Activated effector memory CD4-positive, alpha-beta T cell treated with anti-CD3 and anti-CD28 coated beads, Interleukin-2, amount 50 U/mL, for 16 hours (primary cell): ENCODE data around the gene PITPNM3.
"Not testable (repeated sequence)": the region's sequence is repeated elsewhere in the genome, so short reads cannot be mapped to it uniquely, and the experiment has no call there.

Experiments
- DNase-seq: peaks from one replicate; pipeline ENCODE4 v3.0.0-alpha.2; 2020

PITPNM3 gene

DNA sequence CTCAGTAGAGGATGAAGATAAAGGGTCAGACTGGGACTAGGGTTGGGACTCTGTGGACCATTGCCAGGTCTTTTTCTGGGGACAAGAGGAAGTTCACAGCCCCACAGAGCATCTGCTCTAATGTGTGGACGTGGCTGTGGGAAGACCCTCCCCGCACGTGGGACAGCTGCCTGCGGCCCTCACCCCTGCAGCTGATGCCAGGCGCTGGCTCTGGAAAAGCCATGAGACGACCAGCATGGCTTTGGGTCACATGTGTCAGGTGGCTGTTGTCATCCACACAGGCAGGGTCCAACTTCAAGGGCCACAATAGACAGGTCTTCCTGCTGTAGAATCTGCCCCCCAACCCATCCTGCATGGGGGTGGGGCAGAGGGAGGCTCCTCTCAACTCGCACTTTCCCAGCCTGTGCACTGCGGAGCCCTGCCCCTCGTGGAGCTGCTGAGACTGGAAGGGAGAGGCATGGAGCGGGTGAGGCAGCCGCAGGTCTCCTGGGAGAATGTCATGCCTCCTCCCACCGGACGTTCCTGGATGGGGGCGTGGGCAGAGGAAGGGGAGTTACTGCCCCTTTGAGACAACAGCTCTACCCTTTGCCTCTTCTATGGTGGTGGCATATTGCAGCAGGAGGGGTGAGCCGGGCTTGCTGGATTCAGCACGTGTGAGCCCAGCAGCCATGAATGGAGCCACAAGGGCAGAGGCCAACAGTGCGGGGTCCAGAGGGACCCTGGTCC is 58.7 kb downstream of the PITPNM3 start:
- no peak for DNase-seq

DNA sequence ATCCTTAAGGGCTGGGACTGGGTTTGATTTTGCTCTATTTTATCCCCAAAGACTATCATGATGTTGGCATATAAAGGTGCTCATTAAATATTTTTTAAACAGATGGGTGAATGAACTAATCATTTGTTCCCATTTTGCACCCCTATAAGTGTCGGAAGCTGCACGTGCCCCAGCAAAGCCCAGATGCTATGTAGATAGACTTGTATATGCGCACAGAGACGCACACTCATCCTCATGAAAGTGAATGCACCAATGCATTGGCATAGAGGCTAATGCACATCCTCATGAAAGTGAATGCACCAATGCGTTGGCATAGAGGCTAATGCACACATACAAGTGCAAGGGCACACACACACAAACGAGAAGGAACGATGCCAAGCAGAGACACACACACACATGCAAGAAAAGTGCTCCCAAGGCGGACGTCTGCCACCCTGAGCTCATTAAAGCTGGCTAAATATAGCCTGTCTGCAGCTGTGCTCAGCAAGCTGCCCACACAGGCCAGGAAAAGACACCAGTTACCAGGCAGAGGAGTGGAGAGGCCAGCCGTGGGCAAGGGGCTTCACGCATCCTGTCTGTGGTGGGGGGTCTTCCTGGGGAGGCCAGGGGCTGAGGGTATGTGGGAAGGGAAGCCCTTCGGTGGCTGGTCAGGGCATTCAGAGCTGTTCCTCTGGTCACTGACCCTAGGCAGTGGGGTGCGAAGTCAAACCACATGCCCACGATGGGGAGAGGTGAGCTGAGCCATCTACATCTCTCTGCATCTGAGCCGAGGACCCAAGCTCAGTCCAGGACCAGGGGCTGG is 59.5 kb downstream of the PITPNM3 start:
- DNase-seq = no peak

DNA sequence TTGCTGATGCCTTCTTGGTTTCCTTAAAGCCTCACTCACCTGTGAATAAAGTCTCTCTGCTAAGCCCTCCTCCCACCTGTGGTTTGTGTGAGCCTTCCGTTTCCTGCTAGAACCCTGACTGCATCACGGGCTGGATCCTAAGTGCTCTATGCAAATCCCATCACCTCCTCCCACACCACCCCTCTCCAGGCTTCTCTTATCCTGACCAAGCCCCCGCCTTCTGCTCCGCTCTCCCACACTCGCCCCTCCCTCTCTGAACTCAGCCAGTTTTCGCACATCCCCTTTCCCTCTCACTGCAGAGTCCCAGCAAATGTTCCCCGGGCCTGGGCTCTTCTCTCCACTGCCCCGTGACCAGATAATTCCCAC is 60.3 kb downstream of the PITPNM3 start:
- no peak for DNase-seq

DNA sequence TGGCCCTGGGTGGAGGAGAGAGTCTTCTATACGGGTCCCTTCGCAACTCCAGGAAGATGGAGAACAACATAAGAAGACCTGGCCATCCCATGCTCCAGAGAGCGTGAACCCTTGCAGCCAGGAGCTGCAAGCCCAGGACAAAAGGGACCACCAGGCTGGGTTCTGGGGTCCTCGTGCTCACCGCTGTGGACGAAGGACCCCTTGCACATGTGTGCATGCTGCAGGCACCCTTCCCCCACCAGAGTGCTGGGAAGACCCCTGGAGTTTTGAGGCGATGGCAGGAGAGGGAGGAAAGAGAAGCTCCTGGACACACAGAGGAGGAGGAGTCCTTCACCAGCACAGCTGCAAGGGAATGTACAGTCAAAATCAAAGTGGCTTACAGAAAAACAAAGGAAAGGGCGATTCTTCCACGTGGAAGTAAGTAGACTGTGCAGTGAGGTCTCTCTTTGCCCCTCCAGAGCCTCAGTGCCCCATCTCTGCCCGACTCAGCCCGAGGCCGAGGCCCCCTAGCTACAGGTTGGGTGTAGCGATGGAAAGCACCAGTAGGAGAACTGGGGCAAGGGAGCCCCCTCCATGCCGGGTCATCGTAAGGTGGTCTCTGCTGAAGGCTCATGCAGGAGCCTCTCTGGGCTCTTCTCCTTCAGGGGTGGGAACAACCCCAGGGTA is 60.8 kb downstream of the PITPNM3 start:
- no peak for DNase-seq

DNA sequence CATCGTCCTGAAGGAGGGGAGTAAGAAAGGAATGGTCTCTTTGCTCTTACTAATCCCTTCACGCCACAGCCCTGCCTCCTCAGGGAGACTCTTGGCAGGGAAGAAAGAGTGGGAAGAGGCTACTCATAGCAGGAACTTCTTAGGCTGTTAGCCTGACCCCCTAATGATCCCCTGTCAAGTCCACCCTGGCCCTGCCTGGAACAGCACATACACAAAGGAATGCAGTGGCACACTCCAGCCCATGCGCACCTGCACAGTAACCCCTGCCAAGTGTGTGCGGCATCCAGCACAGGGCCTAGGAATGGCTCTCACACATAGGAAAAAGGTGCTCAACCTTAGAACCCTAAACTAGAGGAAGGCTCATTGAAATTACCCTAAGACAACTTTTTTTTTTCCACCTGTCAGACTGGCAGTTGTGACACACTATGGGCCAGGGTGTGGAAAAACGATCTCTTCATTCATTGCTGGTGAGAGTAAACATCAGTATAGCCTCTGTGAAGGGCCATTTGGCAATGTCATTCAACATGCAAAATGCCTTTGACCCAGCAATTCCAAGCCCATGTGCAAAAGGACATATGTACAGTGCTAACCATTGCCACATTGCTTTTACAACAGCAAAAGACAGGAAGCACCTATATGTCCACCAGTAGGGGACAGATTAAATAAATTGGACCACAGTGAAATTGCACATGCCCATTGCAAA is 62.0 kb downstream of the PITPNM3 start:
- no peak for DNase-seq

DNA sequence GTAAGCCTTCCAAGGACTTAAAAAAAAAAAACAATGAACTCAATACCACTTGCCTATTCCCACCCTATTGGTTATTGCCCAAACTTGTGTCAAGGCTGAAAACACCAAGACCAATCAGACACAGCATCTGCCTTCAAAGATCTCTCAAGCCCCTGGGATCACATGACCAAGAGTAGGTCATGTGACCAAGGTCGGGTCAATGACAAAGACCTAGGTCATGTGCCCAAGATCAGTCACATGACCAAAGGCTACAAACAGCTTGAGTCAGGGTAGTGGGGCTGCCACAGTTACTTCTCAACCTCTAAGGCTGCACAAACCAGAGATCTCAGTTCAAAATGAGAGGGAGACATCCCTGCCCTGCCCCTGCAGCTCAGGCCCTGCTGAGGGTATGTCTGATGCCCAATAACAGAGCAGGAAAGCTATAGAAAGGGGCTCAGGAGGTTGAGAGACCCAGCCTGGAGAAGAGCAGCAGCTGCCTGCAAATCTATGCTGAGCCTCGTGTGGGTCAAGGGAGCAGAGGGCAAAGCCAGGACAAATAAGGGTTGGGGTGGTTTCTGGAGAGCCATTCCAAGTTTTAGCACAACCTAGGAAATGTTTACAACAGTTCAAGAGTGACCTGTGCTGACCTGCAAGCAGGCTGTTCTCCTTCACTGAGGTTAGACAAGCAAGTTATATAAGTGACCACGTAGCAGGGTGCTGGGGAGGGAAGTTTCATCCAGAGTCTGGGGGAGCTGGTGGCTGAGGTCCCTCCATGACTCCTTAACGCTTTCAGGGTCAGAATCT is 63.3 kb downstream of the PITPNM3 start:
- DNase-seq = peak; percentile 27

DNA sequence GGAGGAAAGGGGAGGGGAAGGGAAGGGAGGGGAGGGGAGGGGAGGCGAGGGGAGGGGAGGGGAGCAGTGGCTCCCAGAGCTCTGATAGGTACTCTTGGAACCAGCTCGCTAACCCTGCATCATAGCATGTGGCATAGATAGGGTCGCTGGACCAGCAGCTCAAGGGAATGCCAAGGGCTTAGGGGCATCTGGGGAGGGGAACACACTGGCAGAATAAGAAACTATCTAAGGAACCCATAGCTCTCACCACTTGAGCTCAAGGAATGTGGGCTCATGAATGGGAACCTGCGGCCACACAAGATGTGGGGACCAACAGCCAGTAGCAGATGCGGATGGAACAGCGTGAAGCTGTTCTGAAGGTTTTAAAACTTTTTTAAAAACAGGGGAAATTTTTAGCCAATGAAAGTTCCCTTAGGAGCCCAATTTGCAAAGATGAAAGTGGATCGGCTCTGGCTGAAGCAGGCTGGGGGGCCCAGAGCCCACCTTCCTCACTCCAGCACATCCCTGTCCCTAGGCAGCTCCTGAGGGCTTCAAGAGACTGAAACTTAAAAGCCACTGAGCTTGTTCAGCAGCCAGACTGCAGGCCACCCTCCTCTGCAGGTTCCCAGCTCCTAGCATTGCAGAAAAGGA is 65.2 kb downstream of the PITPNM3 start:
- DNase-seq = no peak

DNA sequence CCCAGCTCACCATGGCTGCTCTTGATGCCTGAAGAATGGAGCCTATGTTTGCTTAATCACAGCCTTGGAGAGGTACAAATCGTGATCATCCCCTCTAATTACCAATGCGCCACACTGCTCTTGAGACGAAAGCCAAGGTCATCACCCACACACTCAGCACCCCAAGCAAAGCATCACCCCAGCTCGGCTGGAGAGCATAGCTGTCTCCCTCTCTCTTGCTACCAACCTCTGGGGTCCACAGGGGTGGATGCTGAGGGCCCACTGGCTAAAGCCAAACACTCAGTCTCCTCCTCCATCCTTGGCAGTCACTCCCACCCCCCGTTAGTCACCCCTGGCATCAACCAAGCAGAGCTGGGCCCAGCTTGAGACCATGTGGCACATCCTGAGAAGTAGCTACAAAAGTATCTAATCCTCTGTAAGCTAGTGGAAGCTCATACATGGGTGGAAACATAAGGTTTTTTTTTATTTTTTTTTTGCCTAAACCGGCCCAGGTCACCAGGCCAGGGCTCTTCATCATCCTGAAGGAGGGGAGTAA is 67.3 kb downstream of the PITPNM3 start:
- DNase-seq = no peak

DNA sequence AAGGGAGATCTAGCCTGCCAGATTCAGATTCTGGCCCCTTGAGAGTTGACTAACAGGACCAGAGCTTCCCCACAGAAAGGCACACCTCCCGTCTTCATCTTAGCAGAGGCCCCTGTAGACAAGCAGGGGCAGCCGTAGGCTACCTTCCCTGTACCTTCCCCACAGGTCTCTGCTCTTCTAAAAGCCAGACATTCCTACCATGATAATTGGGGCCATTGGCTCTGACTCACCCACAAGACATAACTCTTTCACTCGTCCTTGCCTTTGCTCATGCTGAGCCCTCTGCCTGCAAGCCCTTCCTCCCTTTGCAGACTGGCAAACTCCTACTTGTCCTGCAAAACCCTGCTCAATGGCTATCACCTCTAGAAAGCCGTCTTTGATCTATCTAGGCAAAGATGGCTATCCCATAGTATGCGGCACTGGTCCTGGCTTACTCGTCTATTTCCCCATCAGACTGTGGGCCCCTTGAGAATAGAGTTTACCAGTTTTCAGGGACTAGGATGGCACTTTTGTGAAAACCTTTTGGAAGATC is 68.3 kb downstream of the PITPNM3 start:
- no peak for DNase-seq

DNA sequence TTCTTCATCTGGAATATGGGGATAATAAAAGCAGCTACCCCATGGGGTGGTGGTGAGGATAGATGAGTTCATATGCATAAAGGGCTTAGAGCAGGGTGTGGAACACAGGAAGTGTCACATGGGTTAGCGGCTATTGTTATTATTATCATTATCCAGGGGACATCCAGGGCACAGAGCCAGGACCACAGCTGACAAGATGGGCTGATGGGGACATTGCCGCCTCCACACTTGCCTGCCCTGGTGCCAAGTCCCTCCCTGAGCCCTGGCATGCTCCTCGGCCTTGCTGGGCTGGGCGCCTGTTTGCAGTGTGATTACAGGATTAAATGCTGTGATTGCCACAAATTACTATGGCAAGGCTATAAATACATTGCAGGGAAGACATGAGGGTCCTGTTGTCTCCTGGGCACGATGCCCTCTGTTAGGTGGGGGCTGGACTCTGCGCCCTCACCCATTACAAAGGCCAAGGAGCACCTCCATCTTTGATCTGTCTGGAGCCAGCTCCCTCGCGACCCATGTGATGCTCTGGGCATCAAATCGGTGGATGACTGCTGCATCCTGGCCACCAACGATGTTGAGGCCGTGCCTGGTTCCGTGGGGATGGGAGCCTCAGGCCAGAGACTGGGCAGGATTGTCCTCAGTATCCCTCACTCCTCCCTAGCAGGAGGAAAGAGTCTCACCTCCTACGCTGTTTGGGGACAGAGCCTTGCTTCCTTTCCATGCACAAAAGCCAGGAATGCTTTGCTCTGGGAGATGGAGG is 68.9 kb downstream of the PITPNM3 start:
- DNase-seq = no peak

DNA sequence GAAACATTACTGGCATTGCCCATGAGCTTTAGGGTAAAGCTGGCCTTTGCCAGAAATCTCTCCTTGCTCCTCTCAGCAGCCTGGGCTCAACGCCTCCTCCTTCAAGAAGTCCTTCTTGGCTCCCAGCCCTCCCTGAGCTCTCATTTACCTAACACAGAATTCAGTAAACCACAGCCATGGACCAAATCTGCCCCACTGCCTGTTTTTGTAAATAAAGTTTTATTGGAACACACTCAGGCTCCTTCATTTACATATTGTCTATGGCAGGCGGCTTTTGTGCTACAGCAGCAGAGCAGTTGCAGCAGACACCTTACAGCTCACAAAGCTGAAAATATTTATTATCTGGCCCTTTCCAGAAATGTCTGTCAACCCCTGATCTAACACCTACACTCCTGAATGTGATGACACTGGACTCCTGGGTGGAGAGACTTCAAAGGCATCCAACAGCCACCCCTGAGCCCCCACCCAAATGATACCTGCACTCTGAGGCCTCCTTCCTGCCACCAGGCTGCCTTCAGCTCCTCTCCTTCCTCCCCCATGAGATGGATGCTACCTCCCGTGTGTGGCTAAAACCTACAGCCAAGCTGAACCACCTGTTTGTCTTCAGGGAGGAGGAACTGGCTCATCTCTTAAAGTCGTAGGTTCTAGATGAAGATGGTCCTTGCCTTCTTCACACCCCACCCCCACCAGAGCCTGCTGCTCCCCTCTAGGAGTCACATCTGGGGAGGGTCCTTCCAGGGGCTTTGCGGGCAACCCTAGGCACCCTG is 70.5 kb downstream of the PITPNM3 start:
- no peak for DNase-seq

DNA sequence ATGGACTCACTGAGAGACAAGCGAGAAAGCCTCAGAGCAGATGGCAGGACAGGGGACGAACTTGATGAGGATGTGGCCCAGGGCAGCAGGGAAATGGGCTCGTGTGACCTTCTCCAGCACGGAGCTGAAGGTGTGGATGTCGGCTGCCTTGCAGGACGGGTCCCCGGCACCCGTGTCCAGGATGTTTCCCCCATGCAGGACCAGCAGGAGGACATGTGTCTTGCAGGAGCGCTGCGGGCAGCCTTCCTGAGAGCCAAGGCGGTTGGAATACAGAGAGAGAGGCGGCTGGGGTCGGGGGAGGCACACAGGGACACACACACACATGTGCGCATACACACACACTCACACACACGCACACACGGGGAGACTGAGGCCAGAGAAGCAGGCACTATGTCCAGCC is 72.8 kb downstream of the PITPNM3 start:
- DNase-seq = no peak

DNA sequence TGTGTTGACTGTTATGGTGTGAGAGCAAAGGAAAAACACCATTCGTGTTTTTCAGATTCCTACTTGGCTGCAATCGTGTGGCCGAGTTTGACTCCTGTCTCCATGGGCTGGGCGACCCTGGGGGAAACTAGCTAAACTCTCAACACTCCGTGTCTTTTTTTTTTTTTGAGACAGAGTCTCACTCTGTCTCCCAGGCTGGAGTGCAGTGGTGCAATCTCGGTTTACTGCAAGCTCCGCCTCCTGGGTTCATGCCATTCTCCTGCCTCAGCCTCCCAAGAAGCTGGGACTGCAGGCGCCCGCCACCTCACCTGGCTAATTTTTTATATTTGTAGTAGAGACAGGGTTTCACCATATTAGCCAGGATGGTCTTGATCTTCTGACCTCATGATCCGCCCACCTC is 73.6 kb downstream of the PITPNM3 start:
- not testable (repeated sequence) for DNase-seq

DNA sequence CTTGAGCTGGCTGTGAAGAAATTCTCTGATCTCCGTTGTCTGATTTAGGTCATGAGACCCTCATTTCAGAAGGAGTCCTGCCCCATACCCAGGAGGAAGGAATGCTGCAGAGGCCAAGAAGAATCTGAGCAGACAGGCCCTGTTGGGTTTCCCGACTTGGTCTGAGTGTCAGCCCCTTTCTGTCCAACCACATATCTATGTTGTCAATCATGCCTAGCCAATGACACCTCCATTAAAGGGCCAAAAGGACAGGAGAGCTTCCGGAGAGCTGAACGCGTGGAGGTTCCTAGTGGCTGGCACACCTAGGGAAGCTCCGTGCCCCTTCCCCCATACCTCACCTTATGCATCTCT is 74.3 kb downstream of the PITPNM3 start:
- no peak for DNase-seq

DNA sequence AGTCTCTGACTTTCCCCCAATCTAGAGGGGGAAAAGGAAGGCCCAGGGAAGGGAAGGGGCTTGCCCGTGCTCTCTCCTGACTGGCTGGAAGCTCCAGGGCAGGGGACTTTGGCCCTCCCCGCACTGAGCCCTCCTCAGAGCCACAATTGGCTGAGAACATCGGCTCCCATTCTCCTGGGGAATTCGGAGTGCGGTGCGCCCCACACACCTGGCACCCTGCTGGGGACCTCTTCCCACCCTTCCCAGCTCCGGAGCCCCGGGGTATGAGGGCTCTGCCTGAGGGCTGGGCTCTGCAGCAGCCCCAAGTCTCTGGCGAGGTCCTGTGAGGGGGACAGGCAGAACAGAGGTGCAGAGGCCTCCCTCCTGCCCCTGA is 76.1 kb downstream of the PITPNM3 start:
- no peak for DNase-seq

DNA sequence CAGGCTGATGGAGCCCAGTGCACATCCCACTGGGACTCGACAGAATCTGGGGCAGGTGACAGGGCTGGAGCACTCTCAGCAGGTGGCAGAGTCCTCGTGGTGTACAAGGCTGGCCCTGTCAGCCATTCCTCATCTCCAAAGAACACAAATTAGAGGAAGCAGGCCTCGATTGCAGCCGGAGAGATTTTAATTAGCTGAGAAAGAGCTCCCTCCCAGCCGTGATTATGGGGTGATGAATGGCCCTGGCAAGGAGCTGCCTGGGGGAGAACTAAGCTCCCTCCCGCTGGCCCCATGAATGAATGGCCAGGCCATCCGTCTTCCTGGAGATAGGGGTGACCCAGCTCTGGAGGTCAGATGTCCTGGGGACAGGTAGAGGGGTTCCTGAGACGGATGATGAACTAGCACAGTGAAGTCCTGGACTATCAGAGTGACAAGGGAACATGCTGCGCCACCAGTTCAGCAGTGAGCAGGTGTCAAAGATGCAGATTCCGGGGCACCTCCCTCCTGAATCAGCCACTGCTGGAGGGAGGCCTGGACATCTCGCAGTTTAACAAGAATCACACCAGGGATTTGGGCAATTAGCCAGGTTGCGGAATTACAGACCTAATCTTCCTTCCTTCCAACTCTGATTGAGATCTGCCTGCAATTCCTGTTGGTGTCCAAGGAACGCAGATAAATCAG is 76.6 kb downstream of the PITPNM3 start:
- DNase-seq = no peak

DNA sequence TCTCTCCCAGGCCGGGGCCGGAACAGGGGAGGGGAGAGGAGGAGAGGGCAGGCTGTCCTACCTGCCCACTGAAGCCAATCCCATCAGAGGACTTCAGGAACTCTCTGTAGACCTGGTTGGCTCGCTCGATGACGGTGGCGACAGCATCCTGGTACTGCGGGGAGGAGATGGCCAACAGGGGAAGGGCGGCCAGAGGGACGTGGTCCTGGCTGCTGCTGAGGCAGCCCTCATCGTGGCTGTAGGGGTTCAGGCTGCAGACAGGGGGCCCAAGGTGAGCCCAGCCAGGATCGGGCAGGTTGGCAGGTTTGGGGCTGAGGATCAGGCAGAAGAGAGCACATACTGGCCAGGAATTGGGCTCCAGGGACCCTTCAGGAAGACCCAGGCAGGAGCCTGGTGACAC is 77.9 kb downstream of the PITPNM3 start:
- DNase-seq = no peak

DNA sequence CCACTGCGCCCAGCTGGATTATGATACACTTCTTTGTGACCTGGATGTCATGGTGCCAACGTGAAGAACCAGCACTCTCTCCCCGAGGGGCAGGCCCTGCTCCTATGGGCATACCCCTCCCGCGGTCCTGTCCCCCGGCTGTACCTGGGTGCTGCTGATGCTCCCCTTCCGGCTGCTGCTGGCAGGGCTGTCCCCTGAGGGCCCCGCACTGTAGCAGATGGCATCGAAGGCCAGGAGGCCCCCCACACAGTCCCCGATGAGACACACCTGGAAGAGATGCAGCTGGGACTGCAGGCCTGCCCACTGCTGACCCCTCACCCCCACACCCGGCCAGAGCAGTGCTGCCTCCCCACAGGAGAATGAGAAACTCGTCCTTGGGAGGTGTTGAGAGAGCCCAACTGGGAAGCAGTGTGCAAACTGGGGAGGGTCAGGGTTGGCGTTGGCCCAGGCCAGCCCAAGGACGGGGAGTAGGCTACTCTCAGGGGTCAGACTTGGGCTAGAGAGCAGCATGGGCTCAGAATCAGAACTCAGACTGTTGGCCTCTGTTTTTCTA is 78.4 kb downstream of the PITPNM3 start:
- DNase-seq = no peak

DNA sequence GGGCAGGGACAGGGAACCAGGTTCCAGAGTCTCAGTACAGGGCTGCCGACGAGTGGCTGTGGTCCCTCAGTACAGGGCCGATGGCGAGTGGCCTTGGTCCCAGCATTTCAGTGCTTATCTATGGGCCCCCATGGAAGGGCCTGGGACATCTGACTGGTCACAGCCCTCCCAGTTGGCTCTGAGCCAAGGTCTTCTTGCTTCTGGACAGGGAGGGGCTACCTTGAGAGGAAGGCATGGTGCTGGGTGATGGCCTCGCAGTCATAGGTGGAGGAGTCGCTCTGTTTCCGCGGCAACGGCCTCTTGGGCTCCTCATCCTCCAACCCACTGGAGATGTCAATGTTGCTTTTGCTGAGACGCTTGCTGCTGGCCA is 79.6 kb downstream of the PITPNM3 start:
- DNase-seq = no peak
